Transverse colon (tissue), 4 donors: ENCODE data around the gene FOXD2. TPM values are rescaled to one million over a fixed set of nuclear protein-coding genes. Genes with fewer than 3 reads are reported as not detected.
"Not testable (repeated sequence)": the region's sequence is repeated elsewhere in the genome, so short reads cannot be mapped to it uniquely, and the experiment has no call there.

Source experiments
- DNase-seq: peaks from one replicate; pipeline ENCODE4 v3.0.0-alpha.2; 2019
- H3K27ac ChIP-seq, 4 donors: fragments of 200-600 bp; sonication (generic); 2 replicates each; pipeline ENCODE4 v1.5.1; 2016 to 2018; ENCODE audit warnings: inconsistent platforms in 4 of 4
- H3K27me3 ChIP-seq: fragments of 200-600 bp; sonication (generic); 2 replicates; pipeline ENCODE4 v1.5.1; 2017; ENCODE audit warnings: inconsistent platforms
- H3K36me3 ChIP-seq, 4 donors: fragments of 200-600 bp; sonication (generic); 2 replicates each; pipeline ENCODE4 v1.5.1; 2017 to 2019; ENCODE audit warnings: inconsistent platforms in 4 of 4
- H3K4me1 ChIP-seq, 4 donors: fragments of 200-600 bp; sonication (generic); 2 replicates each; pipeline ENCODE4 v1.5.1; 2017 to 2020; ENCODE audit warnings: inconsistent platforms in 4 of 4
- H3K4me3 ChIP-seq, 4 donors: fragments of 200-600 bp; sonication (generic); 1 replicate in 1 of 4; 2 replicates in 3 of 4; pipeline versions ENCODE4 v1.5.1 to v1.6.1; 2017 to 2019; ENCODE audit warnings: inconsistent platforms in 4 of 4
- H3K9me3 ChIP-seq, 2 donors: fragments of 200-600 bp; sonication (generic); 2 replicates each; pipeline ENCODE4 v1.5.1; 2017 to 2019; ENCODE audit warnings: inconsistent platforms in 2 of 2
- EP300 ChIP-seq: sonication (generic); formaldehyde crosslinking; IDR thresholded peaks from one replicate; pipeline ENCODE4 v1.6.1; 2017; ENCODE audit warnings: antibody characterized with exemption, low read depth
- POLR2A ChIP-seq: fragments of 450-650 bp; IDR thresholded peaks from one replicate; pipeline ENCODE4 v1.6.1; 2016; ENCODE audit warnings: antibody characterized with exemption, mild to moderate bottlenecking, moderate library complexity
- POLR2AphosphoS5 ChIP-seq, 3 donors: sonication (generic); formaldehyde crosslinking; IDR thresholded peaks; one replicate each; pipeline ENCODE4 v1.6.1; 2016; ENCODE audit warnings: antibody characterized with exemption in 3 of 3
- WGBS, 2 donors: methylation state at CpG; one replicate each; pipeline ENCODE4 v1.1.5; 2018; ENCODE audit warnings: low coverage in 1 of 2; 5-methylcytosine and 5-hydroxymethylcytosine counted together
- in situ Hi-C, 4 donors: fragments of 200-750 bp; cut with MboI; loops; one replicate each; pipeline versions ENCODE4 v1.15.0 to v1.15.1; 2017; ENCODE audit warnings: low sequenced_read_pairs in 3 of 4, low pct_ligation_motif_present in 1 of 4, low pct_unique_long_range_greater_than_20kb in 1 of 4
- intact Hi-C: fragments of 100-400 bp; cut with DNase I; formaldehyde crosslinking; loops from one replicate; pipeline ENCODE4 v1.15.1; 2023; ENCODE audit warnings: low total_unique reads
- total RNA-seq, 4 donors: library from RNA; depleted of rRNA; stranded (reverse); fragments of >200 nt; gene quantifications; one replicate each; pipeline ENCODE4 v1.1.0, GENCODE V29; 2016
- TF ChIP-seq, protein P1 (sequence below), 5 experiments: fragments of 200-600 bp in 3 of 5; fragments of 450-650 bp in 2 of 5; sonication (generic) in 3 of 5; IDR thresholded peaks; 1 replicate in 2 of 5; 2 replicates in 3 of 5; pipeline ENCODE4 v1.5.1; 2016 to 2017; ENCODE audit warnings: antibody characterized with exemption in 5 of 5, inconsistent platforms in 3 of 5, mild to moderate bottlenecking in 2 of 5, moderate library complexity in 1 of 5

FOXD2 gene
- total RNA-seq, 4 donors from 2014 or later, result 15.8 to 20.9 (median 17.2) TPM

DNA sequence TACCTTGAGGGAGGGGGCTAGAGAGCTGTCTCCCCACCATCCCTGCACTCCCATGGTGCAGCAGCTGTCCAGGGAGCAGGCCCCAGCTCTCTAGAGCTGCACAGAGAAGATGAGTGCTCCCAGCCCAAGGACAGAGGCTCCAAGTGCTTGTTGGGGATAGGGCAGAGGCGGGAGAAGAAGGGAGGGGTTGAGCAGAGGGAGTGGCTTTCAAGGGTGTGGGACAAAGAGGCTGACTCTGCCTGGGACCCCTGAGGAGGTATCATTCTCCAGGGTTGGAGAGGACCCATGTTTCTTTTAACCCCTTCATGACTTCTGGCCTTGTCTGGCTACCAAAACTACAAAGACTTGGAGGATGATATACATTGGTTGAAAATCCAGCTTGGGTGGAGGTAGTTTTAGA lies 14.6 kb downstream of the FOXD2 start:
- Histone ChIP-seq H3K9me3 (no peaks in the 10 kb centered on the region), H3K27me3 (peaks cover 53% of the 10 kb centered on the region), H3K27ac (no peak overlapping the region), H3K36me3 (no peaks in the 10 kb centered on the region), H3K4me1 (no peaks in the 10 kb centered on the region), H3K4me3 (no peak overlapping the region)
- WGBS, 2 donors, result 77% methylated on average over 1 of the region's 1 CpG; no CpG with 5 or more reads in 1 of the 2 donors
- TF ChIP-seq, protein P1, sequence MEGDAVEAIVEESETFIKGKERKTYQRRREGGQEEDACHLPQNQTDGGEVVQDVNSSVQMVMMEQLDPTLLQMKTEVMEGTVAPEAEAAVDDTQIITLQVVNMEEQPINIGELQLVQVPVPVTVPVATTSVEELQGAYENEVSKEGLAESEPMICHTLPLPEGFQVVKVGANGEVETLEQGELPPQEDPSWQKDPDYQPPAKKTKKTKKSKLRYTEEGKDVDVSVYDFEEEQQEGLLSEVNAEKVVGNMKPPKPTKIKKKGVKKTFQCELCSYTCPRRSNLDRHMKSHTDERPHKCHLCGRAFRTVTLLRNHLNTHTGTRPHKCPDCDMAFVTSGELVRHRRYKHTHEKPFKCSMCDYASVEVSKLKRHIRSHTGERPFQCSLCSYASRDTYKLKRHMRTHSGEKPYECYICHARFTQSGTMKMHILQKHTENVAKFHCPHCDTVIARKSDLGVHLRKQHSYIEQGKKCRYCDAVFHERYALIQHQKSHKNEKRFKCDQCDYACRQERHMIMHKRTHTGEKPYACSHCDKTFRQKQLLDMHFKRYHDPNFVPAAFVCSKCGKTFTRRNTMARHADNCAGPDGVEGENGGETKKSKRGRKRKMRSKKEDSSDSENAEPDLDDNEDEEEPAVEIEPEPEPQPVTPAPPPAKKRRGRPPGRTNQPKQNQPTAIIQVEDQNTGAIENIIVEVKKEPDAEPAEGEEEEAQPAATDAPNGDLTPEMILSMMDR (IDR thresholded peaks at IDR 0.05), result no peak
- TF ChIP-seq POLR2AphosphoS5 (IDR thresholded peaks at IDR 0.05), result no peak
- TF ChIP-seq EP300, result no peak
- TF ChIP-seq POLR2A, result no peak
- no peak for DNase-seq
- intact Hi-C loops (no loop called here), in situ Hi-C loops (no loop called here)

DNA sequence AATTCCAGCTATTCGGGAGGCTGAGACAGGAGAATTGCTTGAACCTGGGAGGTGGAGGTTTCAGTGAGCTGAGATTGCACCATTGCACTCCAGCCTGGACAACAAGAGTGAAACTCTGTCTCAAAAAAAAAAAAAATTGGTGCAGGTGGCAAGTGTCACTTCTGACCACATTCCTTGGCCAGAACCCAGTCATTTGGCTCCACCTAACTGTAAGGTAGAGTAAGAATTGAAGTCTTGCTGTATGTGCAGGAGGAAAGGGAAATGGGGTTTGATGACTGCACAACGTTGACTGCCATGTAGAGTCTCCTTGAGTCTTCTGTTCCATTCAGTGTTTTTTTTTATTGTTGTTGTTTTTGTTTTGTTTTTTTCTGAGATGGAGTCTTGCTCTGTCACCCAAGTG lies 16.1 kb downstream of the FOXD2 start:
- H3K4me1 ChIP-seq, DNase-seq, in situ Hi-C loops, intact Hi-C loops, H3K27ac ChIP-seq, H3K9me3 ChIP-seq, H3K36me3 ChIP-seq, H3K4me3 ChIP-seq: not testable (repeated sequence)
- peaks cover 46% of the 10 kb centered on the region for H3K27me3 ChIP-seq
- WGBS, 2 donors, result 54 to 65% methylated on average over 2 of the region's 2 CpGs

DNA sequence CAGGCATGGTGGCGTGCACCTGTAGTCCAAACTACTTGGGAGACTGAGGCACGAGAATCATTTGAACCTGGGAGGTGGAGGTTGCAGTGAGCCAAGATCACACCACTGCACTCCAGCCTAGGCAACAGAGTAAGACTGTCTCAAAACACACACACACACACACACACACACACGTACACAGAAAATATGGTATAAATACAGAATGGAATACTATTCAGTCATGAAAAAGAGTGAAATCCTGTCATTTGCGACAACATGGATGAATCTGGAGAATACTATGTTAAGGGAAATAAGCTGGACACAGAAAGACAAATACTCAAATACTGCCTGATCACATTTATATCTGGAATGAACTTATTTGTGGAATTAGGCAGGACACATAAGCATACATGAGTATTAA lies 18.4 kb downstream of the FOXD2 start:
- no peak for TF ChIP-seq EP300
- TF ChIP-seq, protein P1 (IDR thresholded peaks at IDR 0.05), result no peak
- TF ChIP-seq POLR2A, result no peak
- no peak for TF ChIP-seq POLR2AphosphoS5 (IDR thresholded peaks at IDR 0.05)
- WGBS, 2 donors, result 68 to 92% methylated on average over 4 of the region's 4 CpGs
- H3K27me3 ChIP-seq, result peaks cover 46% of the 10 kb centered on the region
- H3K4me3 ChIP-seq, result no peak overlapping the region
- no peaks in the 10 kb centered on the region for H3K4me1 ChIP-seq
- no peak for DNase-seq
- intact Hi-C loops (no loop called here), in situ Hi-C loops (no loop called here)
- H3K27ac ChIP-seq, result no peak overlapping the region
- no peaks in the 10 kb centered on the region for H3K9me3 ChIP-seq
- H3K36me3 ChIP-seq, result no peaks in the 10 kb centered on the region

DNA sequence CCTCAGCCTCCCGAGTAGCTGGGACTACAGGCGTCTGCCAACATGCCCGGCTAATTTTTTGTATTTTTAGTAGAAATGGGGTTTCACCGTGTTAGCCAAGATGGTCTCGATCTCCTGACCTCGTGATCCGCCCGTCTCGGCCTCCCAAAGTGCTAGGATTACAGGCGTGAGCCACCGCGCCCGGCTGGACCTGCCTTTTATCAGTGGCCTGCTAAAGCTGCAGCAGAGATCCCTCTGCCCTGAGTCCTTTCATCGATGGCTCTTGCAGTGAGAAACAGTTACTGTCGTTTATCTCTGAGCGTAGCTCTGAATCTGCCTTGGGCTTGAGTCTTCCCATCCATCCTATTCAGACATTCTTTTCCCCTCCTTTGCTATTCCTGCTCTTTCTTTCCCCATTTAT lies 19.7 kb downstream of the FOXD2 start:
- H3K9me3 ChIP-seq, in situ Hi-C loops, H3K27ac ChIP-seq, intact Hi-C loops, H3K4me3 ChIP-seq, H3K36me3 ChIP-seq, H3K4me1 ChIP-seq, DNase-seq: not testable (repeated sequence)
- H3K27me3 ChIP-seq, result peaks cover 49% of the 10 kb centered on the region
- WGBS, 2 donors, result 86 to 89% methylated on average over 3 to 16 of the region's 16 CpGs

DNA sequence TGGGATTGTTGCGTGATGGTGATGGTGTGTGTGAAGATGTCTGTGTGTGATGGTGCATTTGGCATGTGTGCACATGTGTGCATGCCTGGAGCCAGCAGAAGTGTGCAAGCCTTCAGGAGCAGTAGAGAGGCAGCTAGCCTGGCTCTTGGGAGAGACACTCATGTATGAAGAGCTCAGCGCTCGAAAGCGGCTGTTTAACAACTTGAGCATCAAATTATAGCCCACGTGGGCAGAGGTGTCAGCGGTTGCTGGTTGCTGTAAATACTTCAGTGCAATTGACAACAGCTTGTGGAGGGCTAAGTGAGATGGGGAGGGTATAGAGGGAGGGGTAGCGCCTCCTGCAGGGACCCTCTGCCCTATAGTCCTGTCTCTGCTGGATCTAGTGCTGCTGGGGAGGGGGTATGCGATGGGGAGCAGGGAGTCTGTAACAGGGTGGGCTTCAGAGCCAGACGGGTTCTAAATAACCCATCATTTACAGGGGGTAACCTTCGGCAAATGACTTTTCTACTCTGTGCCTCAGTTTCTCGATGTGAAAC lies 21.5 kb downstream of the FOXD2 start:
- in situ Hi-C loops, result no loop called here
- H3K27me3 ChIP-seq, result peaks cover 49% of the 10 kb centered on the region
- no peak overlapping the region for H3K4me3 ChIP-seq
- DNase-seq, result no peak
- no peaks in the 10 kb centered on the region for H3K36me3 ChIP-seq
- intact Hi-C loops, result no loop called here
- H3K9me3 ChIP-seq, result no peaks in the 10 kb centered on the region
- whole genome bisulfite sequencing, 2 donors, result 42% methylated on average over 11 of the region's 11 CpGs; no CpG with 5 or more reads in 1 of the 2 donors
- H3K27ac ChIP-seq, result no peak overlapping the region
- TF ChIP-seq, protein P1 (IDR thresholded peaks at IDR 0.05), result no peak
- TF ChIP-seq POLR2A (no peak), EP300 (no peak), POLR2AphosphoS5 (IDR thresholded peaks at IDR 0.05) (no peak)
- H3K4me1 ChIP-seq, result no peaks in the 10 kb centered on the region
